Suprapubic skin (tissue), 4 donors: Measurements from ENCODE around the gene KIRREL3.

Experiments used
- CTCF ChIP-seq, 2 donors: fragments of 200-600 bp in 1 of 2; fragments of 450-650 bp in 1 of 2; sonication (generic) in 1 of 2; IDR thresholded peaks; one replicate each; pipeline ENCODE4 v1.5.1; 2016 to 2019; ENCODE audit warnings: antibody characterized with exemption in 2 of 2, mild to moderate bottlenecking in 1 of 2, moderate library complexity in 1 of 2
- EP300 ChIP-seq: sonication (generic); formaldehyde crosslinking; IDR thresholded peaks from one replicate; pipeline ENCODE4 v1.6.1; 2017; ENCODE audit warnings: antibody characterized with exemption
- POLR2A ChIP-seq, 2 donors: fragments of 450-650 bp; IDR thresholded peaks; one replicate each; pipeline ENCODE4 v1.6.1; 2017; ENCODE audit warnings: antibody characterized with exemption in 2 of 2, mild to moderate bottlenecking in 2 of 2, moderate library complexity in 2 of 2
- POLR2AphosphoS5 ChIP-seq, 3 donors: sonication (generic); formaldehyde crosslinking; IDR thresholded peaks; one replicate each; pipeline ENCODE4 v1.6.1; 2017; ENCODE audit warnings: antibody characterized with exemption in 3 of 3

GRCh38 chr11:126510621-126511370 lies 489.8 kb downstream of the KIRREL3 start:
- no peak for TF ChIP-seq POLR2AphosphoS5 (IDR thresholded peaks at IDR 0.05)
- no peak for TF ChIP-seq POLR2A (IDR thresholded peaks at IDR 0.05)
- TF ChIP-seq EP300, result no peak
- no peak for TF ChIP-seq CTCF (IDR thresholded peaks at IDR 0.05)
